Erythroblast (primary cell): ENCODE measurements around the gene DLK2.

Source experiments
- GATA1 ChIP-seq: IDR thresholded peaks from 2 replicates; pipeline ENCODE4 v1.6.1; 2011; ENCODE audit warnings: low read depth, mild to moderate bottlenecking, control low read depth, low read length, moderate library complexity
- POLR2A ChIP-seq: IDR thresholded peaks from 2 replicates; pipeline ENCODE4 v1.6.1; 2011; ENCODE audit warnings: mild to moderate bottlenecking, low read length

GRCh38 chr6:43461936-43462335, 6.6 kb upstream of the DLK2 start:
- no peak for TF ChIP-seq POLR2A
- no peak for TF ChIP-seq GATA1
